ENCODE data around the gene PAOX. TPM values are rescaled to one million over a fixed set of nuclear protein-coding genes. Genes with fewer than 3 reads are reported as not detected.
A peak's percentile ranks its signal among the peaks of the same experiment; 100 is the strongest.

Gene PAOX
- polyA plus RNA-seq, 1 experiment = 4.5 TPM

DNA sequence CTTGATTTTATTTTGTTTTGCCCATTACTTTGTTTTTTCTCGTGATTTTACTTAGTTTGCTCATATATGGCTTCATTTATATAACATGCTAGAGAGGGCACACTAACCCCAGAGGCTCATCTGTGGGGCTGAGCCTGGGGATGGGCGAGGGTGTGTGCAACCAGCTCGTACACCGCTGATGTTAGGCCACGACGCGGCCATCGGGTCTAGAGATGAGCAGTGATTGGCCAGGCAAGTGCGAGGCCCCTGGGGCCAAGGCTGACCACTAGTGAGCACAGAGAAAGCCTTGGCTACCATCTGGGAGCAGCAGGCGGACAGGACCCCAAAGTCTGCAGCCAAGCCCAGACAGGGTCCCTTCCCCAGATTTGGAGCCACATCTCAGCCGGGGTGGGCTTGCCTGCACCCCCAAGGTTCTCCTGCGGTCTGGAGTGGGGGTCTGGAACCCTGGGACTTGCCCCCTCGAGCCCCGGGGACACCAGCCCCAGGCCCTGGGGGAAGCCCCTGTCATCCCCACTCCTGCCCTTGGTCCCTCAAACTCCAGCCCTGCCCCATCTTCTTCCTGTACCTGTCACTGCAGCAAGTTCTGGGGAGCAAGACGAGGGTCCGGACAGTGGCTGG is 25.0 kb upstream of the PAOX start:
- no peak for DNase-seq (ENCODE audit: low read depth)
- Histone ChIP-seq H3K4me3 (ENCODE audit: low read depth, low read length) (no peak overlapping the region), H3K36me3 (ENCODE audit: control insufficient read depth, insufficient read depth, low read length) (peaks cover 3% of the 10 kb centered on the region), H3K27me3 (ENCODE audit: control insufficient read depth, insufficient read depth, low read length) (no peaks in the 10 kb centered on the region)
- TF ChIP-seq, protein P1, sequence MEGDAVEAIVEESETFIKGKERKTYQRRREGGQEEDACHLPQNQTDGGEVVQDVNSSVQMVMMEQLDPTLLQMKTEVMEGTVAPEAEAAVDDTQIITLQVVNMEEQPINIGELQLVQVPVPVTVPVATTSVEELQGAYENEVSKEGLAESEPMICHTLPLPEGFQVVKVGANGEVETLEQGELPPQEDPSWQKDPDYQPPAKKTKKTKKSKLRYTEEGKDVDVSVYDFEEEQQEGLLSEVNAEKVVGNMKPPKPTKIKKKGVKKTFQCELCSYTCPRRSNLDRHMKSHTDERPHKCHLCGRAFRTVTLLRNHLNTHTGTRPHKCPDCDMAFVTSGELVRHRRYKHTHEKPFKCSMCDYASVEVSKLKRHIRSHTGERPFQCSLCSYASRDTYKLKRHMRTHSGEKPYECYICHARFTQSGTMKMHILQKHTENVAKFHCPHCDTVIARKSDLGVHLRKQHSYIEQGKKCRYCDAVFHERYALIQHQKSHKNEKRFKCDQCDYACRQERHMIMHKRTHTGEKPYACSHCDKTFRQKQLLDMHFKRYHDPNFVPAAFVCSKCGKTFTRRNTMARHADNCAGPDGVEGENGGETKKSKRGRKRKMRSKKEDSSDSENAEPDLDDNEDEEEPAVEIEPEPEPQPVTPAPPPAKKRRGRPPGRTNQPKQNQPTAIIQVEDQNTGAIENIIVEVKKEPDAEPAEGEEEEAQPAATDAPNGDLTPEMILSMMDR (IDR thresholded peaks at IDR 0.05; ENCODE audit: insufficient read depth, low read depth, low read length) = no peak
- POLR2A ChIA-PET = no interaction called here
- CTCF ChIA-PET = interaction anchor here (0.8 kb wide), 1 partner anchor 25 kb away, joined by 3 read pairs; no protein-coding TSS in a partner anchor

DNA sequence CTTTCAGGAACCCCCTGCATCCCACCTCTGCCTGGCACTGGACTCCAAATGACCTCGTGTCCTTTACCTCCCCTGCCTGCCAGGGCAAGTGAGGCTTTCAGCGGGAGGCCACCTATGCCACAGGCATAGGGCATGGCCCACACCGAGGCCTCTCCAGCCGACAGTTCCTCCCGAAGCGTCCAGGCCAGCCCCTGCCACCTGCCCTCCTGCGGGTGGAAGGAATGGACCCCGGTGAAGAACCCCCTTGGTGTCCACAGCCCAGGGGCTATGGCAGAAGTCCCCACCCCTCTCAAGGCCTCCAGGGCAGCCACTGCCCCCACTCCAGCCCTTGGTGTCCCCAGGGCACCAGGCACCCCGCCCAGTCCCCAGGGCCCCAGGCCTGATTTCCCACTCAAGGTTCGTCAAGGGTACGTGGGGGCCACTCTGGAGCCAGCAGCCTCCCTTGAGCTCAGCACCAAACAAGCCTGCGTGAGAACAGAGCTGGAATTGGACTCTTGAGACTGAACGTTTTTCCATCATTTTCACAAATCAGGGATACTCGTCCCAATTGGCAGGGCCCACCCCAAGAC is 24.3 kb upstream of the PAOX start:
- DNase-seq (ENCODE audit: low read depth) = no peak
- H3K36me3 ChIP-seq (ENCODE audit: control insufficient read depth, insufficient read depth, low read length) = peaks cover 3% of the 10 kb centered on the region
- no peaks in the 10 kb centered on the region for H3K27me3 ChIP-seq (ENCODE audit: control insufficient read depth, insufficient read depth, low read length)
- no peak overlapping the region for H3K4me3 ChIP-seq (ENCODE audit: low read depth, low read length)
- TF ChIP-seq, protein P1 (IDR thresholded peaks at IDR 0.05; ENCODE audit: insufficient read depth, low read depth, low read length) = no peak
- ChIA-PET POLR2A (no interaction called here), CTCF (no interaction called here)

DNA sequence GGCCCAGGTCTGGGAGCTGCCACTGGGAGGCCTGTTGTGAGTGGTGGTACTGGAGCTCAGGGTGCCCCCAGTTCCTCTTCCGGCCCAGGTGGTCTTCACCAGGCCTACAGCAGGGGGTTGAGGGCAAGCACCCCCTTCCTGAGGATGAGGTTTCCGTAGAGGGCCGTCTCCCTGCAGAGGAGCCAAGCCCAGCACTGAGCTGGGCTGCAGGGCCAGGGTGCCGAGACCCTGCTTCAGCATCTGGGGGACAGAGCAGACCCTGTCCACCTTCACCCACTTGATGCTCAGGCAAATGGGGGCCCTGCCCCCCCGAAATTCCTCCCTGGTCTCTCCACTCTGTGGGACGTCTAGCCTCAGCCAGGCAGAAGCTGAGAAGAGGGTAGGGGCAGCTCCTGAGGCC is 23.8 kb upstream of the PAOX start:
- H3K4me3 ChIP-seq (ENCODE audit: low read depth, low read length) = no peak overlapping the region
- no peaks in the 10 kb centered on the region for H3K27me3 ChIP-seq (ENCODE audit: control insufficient read depth, insufficient read depth, low read length)
- TF ChIP-seq, protein P1 (IDR thresholded peaks at IDR 0.05; ENCODE audit: insufficient read depth, low read depth, low read length) = no peak
- peaks cover 3% of the 10 kb centered on the region for H3K36me3 ChIP-seq (ENCODE audit: control insufficient read depth, insufficient read depth, low read length)
- POLR2A ChIA-PET = no interaction called here
- no peak for DNase-seq (ENCODE audit: low read depth)
- CTCF ChIA-PET = no interaction called here

- TF ChIP-seq, protein P1 (IDR thresholded peaks at IDR 0.05; ENCODE audit: insufficient read depth, low read depth, low read length) = no peak
- Histone ChIP-seq H3K36me3 (ENCODE audit: control insufficient read depth, insufficient read depth, low read length) (peaks cover 3% of the 10 kb centered on the region), H3K4me3 (ENCODE audit: low read depth, low read length) (no peak overlapping the region), H3K27me3 (ENCODE audit: control insufficient read depth, insufficient read depth, low read length) (no peaks in the 10 kb centered on the region)
- ChIA-PET POLR2A (no interaction called here), CTCF (interaction anchor here (2.1 kb wide), 1 partner anchor 26 kb away, joined by 7 read pairs; no protein-coding TSS in a partner anchor)
- no peak for DNase-seq (ENCODE audit: low read depth)
These were observed 23.1 kb upstream of the PAOX start for GRCh38 chr10:133355991-133356390.

DNA sequence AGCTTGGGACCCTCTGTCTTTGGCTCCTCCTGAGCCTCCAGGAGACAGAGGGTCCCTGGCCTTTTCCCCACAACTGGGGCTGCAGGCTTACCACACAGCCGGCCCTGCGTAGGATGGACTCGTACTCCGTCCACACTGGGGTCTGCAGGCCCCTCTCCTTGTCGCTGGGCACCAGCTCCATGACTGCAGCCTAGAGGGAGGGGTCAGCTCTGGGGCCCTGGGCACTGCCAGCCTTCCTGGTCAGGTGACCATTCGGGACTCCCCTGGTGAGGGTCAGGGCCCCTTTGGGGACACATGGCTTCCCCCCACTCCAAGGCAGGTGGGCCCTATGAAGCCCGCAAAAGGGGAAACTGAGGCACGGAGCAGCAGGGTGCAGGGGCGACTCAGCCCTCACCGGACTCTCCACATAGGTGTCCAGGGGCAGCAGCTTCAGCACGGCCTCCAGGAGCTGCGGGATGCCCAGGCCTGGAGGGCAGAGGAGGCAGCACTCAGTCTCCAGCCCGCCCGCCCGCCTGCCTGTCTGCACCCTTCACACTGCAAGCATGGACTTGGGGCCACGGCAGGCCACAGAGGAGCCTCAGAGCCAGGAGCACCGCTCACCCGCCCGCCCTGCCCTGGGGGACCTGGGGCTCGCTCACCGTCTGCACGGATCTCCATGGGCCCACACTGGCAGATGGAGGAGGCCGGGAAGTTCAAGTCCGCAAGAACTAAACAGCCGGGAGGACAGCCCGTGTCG is 22.3 kb upstream of the PAOX start:
- ChIA-PET POLR2A (no interaction called here), CTCF (interaction anchor here (2.1 kb wide), 1 partner anchor 27 kb away, joined by 7 read pairs; no protein-coding TSS in a partner anchor)
- peak overlapping the region; percentile 63 for H3K4me3 ChIP-seq (ENCODE audit: low read depth, low read length)
- TF ChIP-seq, protein P1 (IDR thresholded peaks at IDR 0.05; ENCODE audit: insufficient read depth, low read depth, low read length) = no peak
- DNase-seq (ENCODE audit: low read depth) = no peak
- H3K27me3 ChIP-seq (ENCODE audit: control insufficient read depth, insufficient read depth, low read length) = no peaks in the 10 kb centered on the region
- peaks cover 3% of the 10 kb centered on the region for H3K36me3 ChIP-seq (ENCODE audit: control insufficient read depth, insufficient read depth, low read length)

Data from BJ (cell line).